Measurements from ENCODE around the gene CERS2. TPM values are rescaled to one million over a fixed set of nuclear protein-coding genes. Genes with fewer than 3 reads are reported as not detected.

Gene CERS2
- total and polyA plus RNA-seq, 2 of the 13 experiments (the other 11 are each of a cell fraction or from before 2014, with no cell fraction given), result 269 to 298 TPM

DNA sequence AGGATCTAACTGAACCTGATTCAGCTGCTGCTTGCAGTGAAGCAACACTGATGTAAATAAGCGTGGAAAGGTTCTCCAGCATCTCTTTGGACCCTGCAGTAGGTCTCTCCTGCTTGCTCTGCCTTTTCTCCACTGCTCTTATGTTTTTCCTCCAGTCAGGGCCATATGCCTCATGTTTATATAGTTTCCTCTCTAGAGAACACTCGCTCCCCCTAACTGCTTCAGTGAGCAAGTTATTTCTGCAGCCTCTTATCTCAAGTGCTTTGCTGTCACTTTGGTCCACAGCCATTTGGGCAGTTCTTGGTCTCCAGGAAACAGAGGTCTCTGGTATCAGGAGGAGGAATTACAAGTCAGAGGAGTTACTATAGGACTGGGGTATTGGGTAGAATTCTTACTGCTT lies 38.9 kb upstream of the CERS2 start (continued):
- TF ChIP-seq TSC22D2 (CRISPR knock-in tag; IDR thresholded peaks at IDR 0.05; ENCODE audit: borderline replicate concordance) (no peak), ZNF709 (CRISPR knock-in tag; IDR thresholded peaks at IDR 0.05) (no peak), ZNF343 (CRISPR knock-in tag; IDR thresholded peaks at IDR 0.05) (no peak), ZNF670 (CRISPR knock-in tag; IDR thresholded peaks at IDR 0.05; ENCODE audit: borderline replicate concordance) (no peak; the same call in 1 of the 2 replicates), ZNF788 (CRISPR knock-in tag; IDR thresholded peaks at IDR 0.05; ENCODE audit: borderline replicate concordance) (no peak), ZNF136 (CRISPR knock-in tag; IDR thresholded peaks at IDR 0.05; ENCODE audit: low read depth) (no peak), ZNF431 (CRISPR knock-in tag; IDR thresholded peaks at IDR 0.05; ENCODE audit: borderline replicate concordance, low read depth) (no peak), MAFK (conservative IDR thresholded peaks at IDR 0.05 in 1 of 2, IDR thresholded peaks at IDR 0.05 in 1 of 2; ENCODE audit: low read length in 2 of 2) (no peak), POGZ (CRISPR knock-in tag; IDR thresholded peaks at IDR 0.05) (no peak), PHF8 (CRISPR knock-in tag; IDR thresholded peaks at IDR 0.05) (no peak), ESRRA (CRISPR knock-in tag; IDR thresholded peaks at IDR 0.05; ENCODE audit: low read depth) (no peak), ZSCAN20 (CRISPR knock-in tag; IDR thresholded peaks at IDR 0.05; ENCODE audit: borderline replicate concordance) (no peak), ZNF383 (CRISPR knock-in tag; IDR thresholded peaks at IDR 0.05; ENCODE audit: borderline replicate concordance) (no peak)
- TF ChIP-seq, protein P1, sequence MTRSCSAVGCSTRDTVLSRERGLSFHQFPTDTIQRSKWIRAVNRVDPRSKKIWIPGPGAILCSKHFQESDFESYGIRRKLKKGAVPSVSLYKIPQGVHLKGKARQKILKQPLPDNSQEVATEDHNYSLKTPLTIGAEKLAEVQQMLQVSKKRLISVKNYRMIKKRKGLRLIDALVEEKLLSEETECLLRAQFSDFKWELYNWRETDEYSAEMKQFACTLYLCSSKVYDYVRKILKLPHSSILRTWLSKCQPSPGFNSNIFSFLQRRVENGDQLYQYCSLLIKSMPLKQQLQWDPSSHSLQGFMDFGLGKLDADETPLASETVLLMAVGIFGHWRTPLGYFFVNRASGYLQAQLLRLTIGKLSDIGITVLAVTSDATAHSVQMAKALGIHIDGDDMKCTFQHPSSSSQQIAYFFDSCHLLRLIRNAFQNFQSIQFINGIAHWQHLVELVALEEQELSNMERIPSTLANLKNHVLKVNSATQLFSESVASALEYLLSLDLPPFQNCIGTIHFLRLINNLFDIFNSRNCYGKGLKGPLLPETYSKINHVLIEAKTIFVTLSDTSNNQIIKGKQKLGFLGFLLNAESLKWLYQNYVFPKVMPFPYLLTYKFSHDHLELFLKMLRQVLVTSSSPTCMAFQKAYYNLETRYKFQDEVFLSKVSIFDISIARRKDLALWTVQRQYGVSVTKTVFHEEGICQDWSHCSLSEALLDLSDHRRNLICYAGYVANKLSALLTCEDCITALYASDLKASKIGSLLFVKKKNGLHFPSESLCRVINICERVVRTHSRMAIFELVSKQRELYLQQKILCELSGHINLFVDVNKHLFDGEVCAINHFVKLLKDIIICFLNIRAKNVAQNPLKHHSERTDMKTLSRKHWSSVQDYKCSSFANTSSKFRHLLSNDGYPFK (CRISPR knock-in tag; IDR thresholded peaks at IDR 0.05; ENCODE audit: borderline replicate concordance), result no peak
- TF ChIP-seq, protein P2, sequence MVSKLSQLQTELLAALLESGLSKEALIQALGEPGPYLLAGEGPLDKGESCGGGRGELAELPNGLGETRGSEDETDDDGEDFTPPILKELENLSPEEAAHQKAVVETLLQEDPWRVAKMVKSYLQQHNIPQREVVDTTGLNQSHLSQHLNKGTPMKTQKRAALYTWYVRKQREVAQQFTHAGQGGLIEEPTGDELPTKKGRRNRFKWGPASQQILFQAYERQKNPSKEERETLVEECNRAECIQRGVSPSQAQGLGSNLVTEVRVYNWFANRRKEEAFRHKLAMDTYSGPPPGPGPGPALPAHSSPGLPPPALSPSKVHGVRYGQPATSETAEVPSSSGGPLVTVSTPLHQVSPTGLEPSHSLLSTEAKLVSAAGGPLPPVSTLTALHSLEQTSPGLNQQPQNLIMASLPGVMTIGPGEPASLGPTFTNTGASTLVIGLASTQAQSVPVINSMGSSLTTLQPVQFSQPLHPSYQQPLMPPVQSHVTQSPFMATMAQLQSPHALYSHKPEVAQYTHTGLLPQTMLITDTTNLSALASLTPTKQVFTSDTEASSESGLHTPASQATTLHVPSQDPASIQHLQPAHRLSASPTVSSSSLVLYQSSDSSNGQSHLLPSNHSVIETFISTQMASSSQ (IDR thresholded peaks at IDR 0.05; ENCODE audit: low read depth), result no peak
- TF ChIP-seq, protein P2 (CRISPR knock-in tag; IDR thresholded peaks at IDR 0.05; ENCODE audit: borderline replicate concordance), result no peak
- TF ChIP-seq, protein P3, sequence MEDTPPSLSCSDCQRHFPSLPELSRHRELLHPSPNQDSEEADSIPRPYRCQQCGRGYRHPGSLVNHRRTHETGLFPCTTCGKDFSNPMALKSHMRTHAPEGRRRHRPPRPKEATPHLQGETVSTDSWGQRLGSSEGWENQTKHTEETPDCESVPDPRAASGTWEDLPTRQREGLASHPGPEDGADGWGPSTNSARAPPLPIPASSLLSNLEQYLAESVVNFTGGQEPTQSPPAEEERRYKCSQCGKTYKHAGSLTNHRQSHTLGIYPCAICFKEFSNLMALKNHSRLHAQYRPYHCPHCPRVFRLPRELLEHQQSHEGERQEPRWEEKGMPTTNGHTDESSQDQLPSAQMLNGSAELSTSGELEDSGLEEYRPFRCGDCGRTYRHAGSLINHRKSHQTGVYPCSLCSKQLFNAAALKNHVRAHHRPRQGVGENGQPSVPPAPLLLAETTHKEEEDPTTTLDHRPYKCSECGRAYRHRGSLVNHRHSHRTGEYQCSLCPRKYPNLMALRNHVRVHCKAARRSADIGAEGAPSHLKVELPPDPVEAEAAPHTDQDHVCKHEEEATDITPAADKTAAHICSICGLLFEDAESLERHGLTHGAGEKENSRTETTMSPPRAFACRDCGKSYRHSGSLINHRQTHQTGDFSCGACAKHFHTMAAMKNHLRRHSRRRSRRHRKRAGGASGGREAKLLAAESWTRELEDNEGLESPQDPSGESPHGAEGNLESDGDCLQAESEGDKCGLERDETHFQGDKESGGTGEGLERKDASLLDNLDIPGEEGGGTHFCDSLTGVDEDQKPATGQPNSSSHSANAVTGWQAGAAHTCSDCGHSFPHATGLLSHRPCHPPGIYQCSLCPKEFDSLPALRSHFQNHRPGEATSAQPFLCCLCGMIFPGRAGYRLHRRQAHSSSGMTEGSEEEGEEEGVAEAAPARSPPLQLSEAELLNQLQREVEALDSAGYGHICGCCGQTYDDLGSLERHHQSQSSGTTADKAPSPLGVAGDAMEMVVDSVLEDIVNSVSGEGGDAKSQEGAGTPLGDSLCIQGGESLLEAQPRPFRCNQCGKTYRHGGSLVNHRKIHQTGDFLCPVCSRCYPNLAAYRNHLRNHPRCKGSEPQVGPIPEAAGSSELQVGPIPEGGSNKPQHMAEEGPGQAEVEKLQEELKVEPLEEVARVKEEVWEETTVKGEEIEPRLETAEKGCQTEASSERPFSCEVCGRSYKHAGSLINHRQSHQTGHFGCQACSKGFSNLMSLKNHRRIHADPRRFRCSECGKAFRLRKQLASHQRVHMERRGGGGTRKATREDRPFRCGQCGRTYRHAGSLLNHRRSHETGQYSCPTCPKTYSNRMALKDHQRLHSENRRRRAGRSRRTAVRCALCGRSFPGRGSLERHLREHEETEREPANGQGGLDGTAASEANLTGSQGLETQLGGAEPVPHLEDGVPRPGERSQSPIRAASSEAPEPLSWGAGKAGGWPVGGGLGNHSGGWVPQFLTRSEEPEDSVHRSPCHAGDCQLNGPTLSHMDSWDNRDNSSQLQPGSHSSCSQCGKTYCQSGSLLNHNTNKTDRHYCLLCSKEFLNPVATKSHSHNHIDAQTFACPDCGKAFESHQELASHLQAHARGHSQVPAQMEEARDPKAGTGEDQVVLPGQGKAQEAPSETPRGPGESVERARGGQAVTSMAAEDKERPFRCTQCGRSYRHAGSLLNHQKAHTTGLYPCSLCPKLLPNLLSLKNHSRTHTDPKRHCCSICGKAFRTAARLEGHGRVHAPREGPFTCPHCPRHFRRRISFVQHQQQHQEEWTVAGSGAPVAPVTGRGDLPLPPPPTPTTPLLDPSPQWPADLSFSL (CRISPR knock-in tag; IDR thresholded peaks at IDR 0.05), result no peak
